SK-N-SH (cell line): ENCODE results near the gene SUPT3H. TPM values are rescaled to one million over a fixed set of nuclear protein-coding genes. Genes with fewer than 3 reads are reported as not detected.

Source experiments
- CTCF ChIA-PET: fragments of 300-600, 350-600 bp; formaldehyde crosslinking; extraction: SDS; loops from one replicate; lab custom pipeline; 2021; lab: Yijun Ruan, JAX
- POLR2A ChIA-PET: fragments of 350-600 bp; sonication (Branson Sonifier 250); formaldehyde crosslinking; extraction: SDS; loops from one replicate; lab custom pipeline; 2020; ENCODE audit warnings: antibody characterized with exemption, inconsistent platforms; lab: Yijun Ruan, JAX
- DNase-seq: peaks from one replicate; pipeline ENCODE4 v3.0.0; 2012
- H2AFZ ChIP-seq: fragments of 200-600 bp; sonication (generic); 2 replicates; pipeline ENCODE4 v1.8.1; 2016; ENCODE audit warnings: antibody characterized with exemption, mild to moderate bottlenecking, low read depth
- H3F3A ChIP-seq: fragments of 200-600 bp; sonication (generic); replicated peaks from 2 replicates; pipeline ENCODE3; 2016; ENCODE audit warnings: antibody characterized with exemption, mild to moderate bottlenecking; ENCODE audit not compliant: insufficient read depth
- H3K27ac ChIP-seq, 2 experiments: fragments of 200-500 bp in 1 of 2; fragments of 200-600 bp in 1 of 2; sonication (Bioruptor generic) in 1 of 2; sonication (generic), shearing (Covaris generic) in 1 of 2; 2 replicates each; pipeline versions ENCODE4 v1.5.1 to v1.6.1; 2014 to 2016; ENCODE audit warnings: low read depth in 2 of 2, inconsistent platforms in 1 of 2, low read length in 1 of 2, mild to moderate bottlenecking in 1 of 2, mixed read lengths in 1 of 2
- H3K27me3 ChIP-seq: fragments of 200-600 bp; sonication (generic), shearing (Covaris generic); 2 replicates; pipeline ENCODE4 v1.6.1; 2016; ENCODE audit warnings: mixed run types; ENCODE audit not compliant: insufficient read depth
- H3K36me3 ChIP-seq, 2 experiments: fragments of 200-500 bp in 1 of 2; fragments of 200-600 bp in 1 of 2; sonication (Bioruptor generic) in 1 of 2; sonication (generic) in 1 of 2; replicated peaks in 1 of 2; 2 replicates each; pipeline versions ENCODE3 to v1.5.1; 2014 to 2016; ENCODE audit warnings: low read length in 1 of 2, mild to moderate bottlenecking in 1 of 2; ENCODE audit not compliant: insufficient read depth in 2 of 2, control insufficient read depth in 1 of 2
- H3K4me1 ChIP-seq, 2 experiments: fragments of 200-500 bp in 1 of 2; fragments of 200-600 bp in 1 of 2; sonication (Bioruptor generic) in 1 of 2; sonication (generic), shearing (Covaris generic) in 1 of 2; 2 replicates each; pipeline versions ENCODE4 v1.5.1 to v1.6.1; 2014 to 2016; ENCODE audit warnings: low read depth in 1 of 2, low read length in 1 of 2, mixed run types in 1 of 2; ENCODE audit not compliant: insufficient read depth in 2 of 2, control insufficient read depth in 1 of 2
- H3K4me2 ChIP-seq: fragments of 200-600 bp; sonication (generic), shearing (Covaris generic); 2 replicates; pipeline ENCODE4 v1.6.1; 2017; ENCODE audit warnings: mixed run types
- H3K4me3 ChIP-seq, 2 experiments: fragments of 200-500 bp in 1 of 2; fragments of 200-600 bp in 1 of 2; sonication (Bioruptor generic) in 1 of 2; sonication (generic), shearing (Covaris generic) in 1 of 2; 2 replicates each; pipeline versions ENCODE4 v1.5.1 to v1.8.1; 2014 to 2016; ENCODE audit warnings: low read depth in 2 of 2, inconsistent platforms in 1 of 2, low read length in 1 of 2, mild to moderate bottlenecking in 1 of 2, mixed read lengths in 1 of 2, moderate library complexity in 1 of 2
- H3K79me2 ChIP-seq: fragments of 200-600 bp; sonication (generic); 2 replicates; pipeline ENCODE4 v1.8.1; 2017; ENCODE audit warnings: mild to moderate bottlenecking; ENCODE audit not compliant: insufficient read depth
- H3K9ac ChIP-seq: fragments of 200-600 bp; sonication (generic); 2 replicates; pipeline ENCODE4 v1.6.1; 2017; ENCODE audit warnings: mixed run types
- H3K9me2 ChIP-seq: fragments of 200-600 bp; sonication (generic); 2 replicates; pipeline ENCODE4 v1.6.1; 2017; ENCODE audit warnings: mixed run types
- H3K9me3 ChIP-seq: fragments of 200-600 bp; sonication (generic); 2 replicates; pipeline ENCODE4 v1.6.1; 2017; ENCODE audit warnings: mixed run types, mild to moderate bottlenecking, moderate library complexity
- H4K20me1 ChIP-seq: fragments of 200-600 bp; sonication (generic); 2 replicates; pipeline ENCODE4 v1.6.1; 2017; ENCODE audit warnings: mild to moderate bottlenecking, mixed run types; ENCODE audit not compliant: insufficient read depth
- CHD2 ChIP-seq: fragments of 150-350 bp; IDR thresholded peaks from 2 replicates; pipeline ENCODE4 v1.6.1; 2018; ENCODE audit warnings: low read length; ENCODE audit not compliant: partially characterized antibody
- ELF1 ChIP-seq: IDR thresholded peaks from 2 replicates; pipeline ENCODE4 v1.4.0; 2012
- FOXJ3 ChIP-seq: sonication (generic); formaldehyde crosslinking; IDR thresholded peaks from 2 replicates; pipeline ENCODE4 v1.5.1; 2020; ENCODE audit warnings: mild to moderate bottlenecking, missing genetic modification reagents
- FOXM1 ChIP-seq: IDR thresholded peaks from 2 replicates; pipeline ENCODE4 v1.4.0; 2012; ENCODE audit warnings: low read depth, mild to moderate bottlenecking
- GABPA ChIP-seq: IDR thresholded peaks from 2 replicates; pipeline ENCODE4 v1.4.0; 2012; ENCODE audit warnings: low read depth, mild to moderate bottlenecking
- IRF3 ChIP-seq: fragments of 150-350 bp; IDR thresholded peaks from 2 replicates; pipeline ENCODE4 v1.6.1; 2016; ENCODE audit warnings: mild to moderate bottlenecking, low read depth, low read length
- JUND ChIP-seq: IDR thresholded peaks from 2 replicates; pipeline ENCODE4 v1.4.0; 2012
- MEF2A ChIP-seq: IDR thresholded peaks from 2 replicates; pipeline ENCODE4 v1.4.0; 2012; ENCODE audit warnings: low read depth, borderline replicate concordance
- NRF1 ChIP-seq: IDR thresholded peaks from 2 replicates; pipeline ENCODE4 v1.6.1; 2012; ENCODE audit warnings: low read depth, mild to moderate bottlenecking, low read length
- PBX3 ChIP-seq: IDR thresholded peaks from 2 replicates; pipeline ENCODE4; 2012
- RCOR1 ChIP-seq: fragments of 150-350 bp; IDR thresholded peaks from 2 replicates; pipeline ENCODE4 v1.6.1; 2017; ENCODE audit warnings: antibody characterized with exemption, low read length
- REST ChIP-seq: IDR thresholded peaks from 2 replicates; pipeline ENCODE4 v1.6.1; 2012; ENCODE audit warnings: mild to moderate bottlenecking, low read depth, low read length, moderate library complexity
- RFX5 ChIP-seq: IDR thresholded peaks from 2 replicates; pipeline ENCODE4 v1.6.1; 2012; ENCODE audit warnings: mild to moderate bottlenecking, improper control_type of control experiment, low read length
- TAF1 ChIP-seq: IDR thresholded peaks from 2 replicates; pipeline ENCODE4 v1.6.1; 2012; ENCODE audit warnings: low read depth, mild to moderate bottlenecking, low read length, moderate library complexity, borderline replicate concordance
- TCF12 ChIP-seq: IDR thresholded peaks from 2 replicates; pipeline ENCODE4 v1.4.0; 2012
- USF2 ChIP-seq: fragments of 150-350 bp; IDR thresholded peaks from 2 replicates; pipeline ENCODE4 v1.6.1; 2017; ENCODE audit warnings: antibody characterized with exemption, low read length, low read depth, borderline replicate concordance
- ZBTB33 ChIP-seq: IDR thresholded peaks from 2 replicates; pipeline ENCODE4 v1.4.0; 2012; ENCODE audit warnings: low read depth, borderline replicate concordance
- WGBS: methylation state at CpG from one replicate; pipeline ENCODE4 v1.1.6; 2017; ENCODE audit warnings: low lambda C conversion rate; 5-methylcytosine and 5-hydroxymethylcytosine counted together
- polyA plus RNA-seq, 3 experiments: library from polyadenylated mRNA; depleted of rRNA; stranded (reverse); fragments of >200 nt; gene quantifications; 2 replicates each; pipeline ENCODE4 v1.2.3, GENCODE V29; 2012

SUPT3H gene
- polyA plus RNA-seq, 1 of the 3 experiments (the other 2 are of a cell fraction) = 10.9 TPM

- no peaks in the 10 kb centered on the region for H3K9me2 ChIP-seq
- WGBS = 93% methylated on average over 3 of the region's 3 CpGs
- no peaks in the 10 kb centered on the region for H3K36me3 ChIP-seq
- POLR2A ChIA-PET = no interaction called here
- H3K9ac ChIP-seq = no peak overlapping the region
- H3F3A ChIP-seq = no peaks in the 10 kb centered on the region
- no peak overlapping the region for H3K4me2 ChIP-seq
- CTCF ChIA-PET = no interaction called here
- H3K4me1 ChIP-seq = no peaks in the 10 kb centered on the region; a peak in 1 of 4 replicates
- no peak overlapping the region for H2AFZ ChIP-seq
- H3K4me3 ChIP-seq = no peak overlapping the region
- no peaks in the 10 kb centered on the region for H4K20me1 ChIP-seq
- H3K27me3 ChIP-seq = no peaks in the 10 kb centered on the region
- no peak overlapping the region for H3K27ac ChIP-seq
- no peaks in the 10 kb centered on the region for H3K9me3 ChIP-seq
- DNase-seq = no peak
- no peak for TF ChIP-seq ZBTB33
- TF ChIP-seq PBX3 = no peak
- no peak for TF ChIP-seq USF2
- TF ChIP-seq JUND = no peak
- no peak for TF ChIP-seq FOXJ3
- no peak for TF ChIP-seq GABPA
- TF ChIP-seq ELF1 = no peak
- TF ChIP-seq REST = no peak
- no peaks in the 10 kb centered on the region for H3K79me2 ChIP-seq
These were observed 203.7 kb downstream of the SUPT3H start for GRCh38 chr6:45174045-45174444.

GRCh38 chr6:45171380-45171779 is 206.4 kb downstream of the SUPT3H start:
- TF ChIP-seq FOXJ3 (no peak), IRF3 (no peak), RFX5 (no peak), TAF1 (no peak), RCOR1 (no peak), TCF12 (no peak), NRF1 (no peak), MEF2A (no peak), ZBTB33 (no peak), CHD2 (no peak), FOXM1 (no peak)
- H4K20me1 ChIP-seq = no peaks in the 10 kb centered on the region
- no peaks in the 10 kb centered on the region for H3K79me2 ChIP-seq
- no peaks in the 10 kb centered on the region for H3K36me3 ChIP-seq
- no peaks in the 10 kb centered on the region for H3K9me3 ChIP-seq
- ChIA-PET CTCF (no interaction called here), POLR2A (no interaction called here)
- no peak overlapping the region for H2AFZ ChIP-seq
- H3F3A ChIP-seq = no peaks in the 10 kb centered on the region
- H3K4me1 ChIP-seq = no peaks in the 10 kb centered on the region; a peak in 1 of 4 replicates
- H3K27me3 ChIP-seq = no peaks in the 10 kb centered on the region
- no peak overlapping the region for H3K9ac ChIP-seq
- no peaks in the 10 kb centered on the region for H3K9me2 ChIP-seq
- H3K4me2 ChIP-seq = no peak overlapping the region
- no peak overlapping the region for H3K27ac ChIP-seq
- DNase-seq = no peak
- H3K4me3 ChIP-seq = no peak overlapping the region
- WGBS = 24% methylated on average over 1 of the region's 1 CpG
